RWPE1 (cell line): ENCODE measurements around the gene MEPE.

Source experiments
- CTCF ChIA-PET: fragments of 350-600 bp; sonication (Branson Sonifier 250); formaldehyde crosslinking; extraction: SDS; loops from one replicate; lab custom pipeline; 2021; lab: Yijun Ruan, JAX
- POLR2A ChIA-PET: fragments of 400-600 bp; formaldehyde crosslinking; extraction: SDS; loops from one replicate; lab custom pipeline; 2020; ENCODE audit warnings: antibody characterized with exemption; ENCODE audit not compliant: low non-redundant PET; lab: Yijun Ruan, JAX
- DNase-seq: peaks from one replicate; pipeline ENCODE4 v3.0.0; 2012; ENCODE audit warnings: low spot score
- H3K27ac ChIP-seq: fragments of 450-650 bp; 2 replicates; pipeline ENCODE4 v1.5.1; 2017
- TF ChIP-seq, protein P1 (sequence below): fragments of 450-650 bp; conservative IDR thresholded peaks from 2 replicates; pipeline ENCODE4 v1.5.1; 2017; ENCODE audit warnings: low read depth, mild to moderate bottlenecking

MEPE gene

DNA sequence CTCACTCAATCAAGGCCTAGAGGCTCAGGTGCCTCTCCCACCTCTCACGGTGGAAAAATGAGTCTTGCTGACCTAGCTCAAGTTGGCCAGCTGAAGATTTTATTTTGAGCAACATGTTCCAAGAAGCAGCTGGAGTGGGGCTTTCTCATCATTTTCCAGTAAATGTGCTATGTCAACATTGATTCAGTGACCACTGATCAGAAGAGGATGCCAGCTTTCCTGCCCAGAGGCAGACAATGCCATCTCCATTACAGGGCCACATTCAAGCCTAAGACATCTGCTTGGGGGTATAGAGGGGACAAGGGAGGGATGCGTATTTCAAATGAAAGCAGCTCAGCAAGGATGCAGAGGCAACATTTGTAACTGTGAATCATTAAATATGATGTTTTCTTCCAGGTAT lies 3.0 kb downstream of the MEPE start:
- no peak overlapping the region for H3K27ac ChIP-seq
- CTCF ChIA-PET: interaction anchor here (0.5 kb wide), 1 partner anchor 208 kb away, joined by 3 read pairs; no protein-coding TSS in a partner anchor
- no peak for DNase-seq
- TF ChIP-seq, protein P1, sequence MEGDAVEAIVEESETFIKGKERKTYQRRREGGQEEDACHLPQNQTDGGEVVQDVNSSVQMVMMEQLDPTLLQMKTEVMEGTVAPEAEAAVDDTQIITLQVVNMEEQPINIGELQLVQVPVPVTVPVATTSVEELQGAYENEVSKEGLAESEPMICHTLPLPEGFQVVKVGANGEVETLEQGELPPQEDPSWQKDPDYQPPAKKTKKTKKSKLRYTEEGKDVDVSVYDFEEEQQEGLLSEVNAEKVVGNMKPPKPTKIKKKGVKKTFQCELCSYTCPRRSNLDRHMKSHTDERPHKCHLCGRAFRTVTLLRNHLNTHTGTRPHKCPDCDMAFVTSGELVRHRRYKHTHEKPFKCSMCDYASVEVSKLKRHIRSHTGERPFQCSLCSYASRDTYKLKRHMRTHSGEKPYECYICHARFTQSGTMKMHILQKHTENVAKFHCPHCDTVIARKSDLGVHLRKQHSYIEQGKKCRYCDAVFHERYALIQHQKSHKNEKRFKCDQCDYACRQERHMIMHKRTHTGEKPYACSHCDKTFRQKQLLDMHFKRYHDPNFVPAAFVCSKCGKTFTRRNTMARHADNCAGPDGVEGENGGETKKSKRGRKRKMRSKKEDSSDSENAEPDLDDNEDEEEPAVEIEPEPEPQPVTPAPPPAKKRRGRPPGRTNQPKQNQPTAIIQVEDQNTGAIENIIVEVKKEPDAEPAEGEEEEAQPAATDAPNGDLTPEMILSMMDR: no peak
- POLR2A ChIA-PET: no interaction called here

DNA sequence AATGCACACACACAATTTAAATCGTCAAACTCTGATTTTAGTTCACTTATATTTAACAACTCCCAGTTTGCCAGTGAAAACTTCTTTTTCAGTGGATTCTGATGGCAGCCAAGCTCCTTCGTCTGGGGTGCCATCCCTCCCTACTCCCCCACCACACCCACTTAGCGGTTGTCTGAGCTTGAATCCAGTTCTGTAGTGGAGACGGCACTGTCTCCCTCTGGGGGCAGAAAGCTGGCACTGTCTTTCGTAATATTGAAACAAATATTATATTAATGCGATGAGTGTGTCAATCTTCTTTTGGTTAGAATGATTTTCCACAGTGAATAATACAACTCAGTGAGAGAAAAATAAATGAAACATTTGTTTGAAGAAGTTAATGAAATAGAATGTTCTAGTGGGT lies 5.4 kb downstream of the MEPE start:
- CTCF ChIA-PET: interaction anchor here (0.6 to 3.0 kb wide), 8 partner anchors 8 to 485 kb away, joined by 3 to 16 read pairs (median 3); no protein-coding TSS in a partner anchor
- TF ChIP-seq, protein P1: no peak; the same call in 1 of the 2 replicates
- DNase-seq: peak; percentile 4
- POLR2A ChIA-PET: no interaction called here
- no peak overlapping the region for H3K27ac ChIP-seq

DNA sequence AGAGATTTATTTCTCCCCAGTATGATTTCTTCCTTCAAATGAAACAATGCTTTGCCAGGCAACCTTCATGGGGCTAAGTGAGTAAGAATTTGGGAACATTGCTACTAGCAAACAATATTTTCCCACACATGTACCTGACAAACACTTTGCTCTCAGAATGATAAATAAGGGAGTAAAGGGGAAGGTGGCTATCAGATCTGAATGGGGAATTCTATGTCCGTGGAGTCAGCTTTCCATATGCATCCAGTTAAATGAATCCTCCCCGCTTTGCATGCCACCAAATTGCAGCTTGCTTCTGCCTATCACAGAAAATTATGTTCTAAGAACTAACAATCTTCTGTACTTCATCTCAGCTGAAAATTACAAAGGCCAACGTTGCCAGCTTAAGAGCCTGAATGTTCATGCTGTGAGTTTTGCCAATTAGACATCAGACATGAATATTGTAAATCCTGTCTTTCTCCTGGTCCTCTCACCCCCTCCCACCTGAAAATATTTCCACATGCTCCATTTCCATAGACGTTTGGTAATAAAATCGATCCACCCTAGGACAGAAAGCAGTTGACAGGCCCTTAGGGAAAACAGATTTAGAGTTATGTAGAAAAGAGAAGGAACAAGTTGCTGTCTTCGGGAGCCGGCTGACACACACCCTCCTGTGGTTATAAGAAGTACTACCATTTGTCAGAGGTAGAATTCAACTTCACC lies 6.3 kb downstream of the MEPE start:
- no peak overlapping the region for H3K27ac ChIP-seq
- ChIA-PET CTCF (interaction anchor here (0.6 to 3.0 kb wide), 10 partner anchors 10 to 486 kb away, joined by 3 to 16 read pairs (median 3); no protein-coding TSS in a partner anchor), POLR2A (no interaction called here)
- TF ChIP-seq, protein P1: peak; percentile 80
- DNase-seq: peak; percentile 35

DNA sequence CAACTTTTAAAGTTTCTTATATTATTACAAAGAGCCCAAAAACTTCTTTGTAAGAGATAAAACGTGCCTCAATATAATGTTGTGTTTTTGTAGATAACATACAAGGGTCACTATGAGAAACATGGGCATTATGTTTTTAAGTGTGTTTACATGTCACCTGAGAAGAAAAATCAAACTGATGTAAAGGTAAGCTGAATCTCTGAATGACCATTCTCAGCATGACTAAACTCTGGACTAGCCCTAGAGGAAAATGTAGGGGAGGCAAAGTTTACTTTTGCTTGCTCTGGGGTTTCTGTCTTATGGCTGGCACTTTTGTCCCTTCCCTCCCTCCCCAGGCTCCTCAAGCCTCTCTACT lies 6.8 kb downstream of the MEPE start:
- no peak overlapping the region for H3K27ac ChIP-seq
- POLR2A ChIA-PET: no interaction called here
- CTCF ChIA-PET: interaction anchor here (0.8 to 3.0 kb wide), 5 partner anchors 9 to 296 kb away, joined by 4 to 16 read pairs (median 11); no protein-coding TSS in a partner anchor
- DNase-seq: no peak
- TF ChIP-seq, protein P1: peak; percentile 44; the same call in 1 of the 2 replicates

DNA sequence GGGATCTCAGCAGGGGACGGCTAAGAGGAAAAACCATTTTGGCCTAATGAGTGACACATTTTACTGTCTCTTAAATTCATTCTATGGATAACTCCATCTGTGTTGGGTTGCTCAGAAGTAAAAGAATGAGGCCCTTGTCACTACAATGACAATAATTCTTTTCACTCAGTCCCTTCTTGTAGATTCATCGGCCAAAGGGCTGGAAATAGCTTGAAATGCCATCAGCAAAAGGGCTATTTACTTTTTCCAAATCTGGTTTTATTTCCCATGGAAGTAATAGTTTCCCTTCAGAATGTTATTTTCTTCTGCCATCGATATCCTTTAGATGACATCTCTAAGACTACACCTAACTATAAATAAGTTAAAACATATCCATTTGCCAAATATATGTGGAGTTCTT lies 7.4 kb downstream of the MEPE start:
- ChIA-PET POLR2A (no interaction called here), CTCF (interaction anchor here (0.8 to 3.0 kb wide), 4 partner anchors 9 to 296 kb away, joined by 6 to 16 read pairs (median 11); no protein-coding TSS in a partner anchor)
- no peak for DNase-seq
- no peak overlapping the region for H3K27ac ChIP-seq
- TF ChIP-seq, protein P1: no peak

DNA sequence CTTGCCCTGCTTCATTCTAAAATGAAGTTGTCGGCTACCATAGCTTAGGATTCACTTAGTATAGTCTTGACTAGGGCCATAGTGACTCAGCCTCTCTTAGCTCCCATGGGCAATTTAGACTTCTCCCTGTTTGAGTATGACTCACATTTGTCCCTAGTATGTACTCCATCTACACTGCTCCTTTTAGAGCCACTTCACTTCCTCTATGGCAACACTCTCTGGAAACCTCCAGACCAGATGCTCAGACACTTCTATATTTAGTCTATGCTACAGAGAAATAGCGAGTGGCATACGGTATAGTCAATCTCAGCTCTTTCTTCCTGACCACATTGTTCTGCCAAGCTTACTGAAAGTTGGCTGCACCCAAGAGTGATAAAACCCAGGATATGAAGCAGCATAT lies 11.2 kb downstream of the MEPE start:
- peak; percentile 27 for DNase-seq
- H3K27ac ChIP-seq: no peak overlapping the region
- TF ChIP-seq, protein P1: no peak
- ChIA-PET CTCF (interaction anchor here (0.6 kb wide), 1 partner anchor 916 kb away, joined by 3 read pairs; no protein-coding TSS in a partner anchor), POLR2A (no interaction called here)
